Measurements from ENCODE around the gene B3GAT1. TPM values are rescaled to one million over a fixed set of nuclear protein-coding genes. Genes with fewer than 3 reads are reported as not detected.

B3GAT1 gene
- total RNA-seq, 4 donors from 2014 or later: 0.40 to 0.76 TPM; not detected in 2

GRCh38 chr11:134359646-134360045 is 52.4 kb downstream of the B3GAT1 start:
- no peaks in the 10 kb centered on the region for H3K9me3 ChIP-seq
- H3K27ac ChIP-seq: no peak overlapping the region
- intact Hi-C loops (cut with DNase I; ENCODE audit: low total_unique reads): no loop called here
- no peak overlapping the region for H3K4me3 ChIP-seq
- H3K27me3 ChIP-seq: no peaks in the 10 kb centered on the region
- H3K4me1 ChIP-seq: no peaks in the 10 kb centered on the region
- DNase-seq: no peak
- TF ChIP-seq, protein P1, sequence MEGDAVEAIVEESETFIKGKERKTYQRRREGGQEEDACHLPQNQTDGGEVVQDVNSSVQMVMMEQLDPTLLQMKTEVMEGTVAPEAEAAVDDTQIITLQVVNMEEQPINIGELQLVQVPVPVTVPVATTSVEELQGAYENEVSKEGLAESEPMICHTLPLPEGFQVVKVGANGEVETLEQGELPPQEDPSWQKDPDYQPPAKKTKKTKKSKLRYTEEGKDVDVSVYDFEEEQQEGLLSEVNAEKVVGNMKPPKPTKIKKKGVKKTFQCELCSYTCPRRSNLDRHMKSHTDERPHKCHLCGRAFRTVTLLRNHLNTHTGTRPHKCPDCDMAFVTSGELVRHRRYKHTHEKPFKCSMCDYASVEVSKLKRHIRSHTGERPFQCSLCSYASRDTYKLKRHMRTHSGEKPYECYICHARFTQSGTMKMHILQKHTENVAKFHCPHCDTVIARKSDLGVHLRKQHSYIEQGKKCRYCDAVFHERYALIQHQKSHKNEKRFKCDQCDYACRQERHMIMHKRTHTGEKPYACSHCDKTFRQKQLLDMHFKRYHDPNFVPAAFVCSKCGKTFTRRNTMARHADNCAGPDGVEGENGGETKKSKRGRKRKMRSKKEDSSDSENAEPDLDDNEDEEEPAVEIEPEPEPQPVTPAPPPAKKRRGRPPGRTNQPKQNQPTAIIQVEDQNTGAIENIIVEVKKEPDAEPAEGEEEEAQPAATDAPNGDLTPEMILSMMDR (IDR thresholded peaks at IDR 0.05): no peak
- TF ChIP-seq POLR2A (IDR thresholded peaks at IDR 0.05): no peak
- H3K36me3 ChIP-seq: no peaks in the 10 kb centered on the region

GRCh38 chr11:134358856-134359490 is 53.1 kb downstream of the B3GAT1 start:
- no peaks in the 10 kb centered on the region for H3K36me3 ChIP-seq
- no peak for DNase-seq
- H3K27ac ChIP-seq: no peak overlapping the region
- H3K27me3 ChIP-seq: no peaks in the 10 kb centered on the region
- H3K4me1 ChIP-seq: no peaks in the 10 kb centered on the region
- intact Hi-C loops (cut with DNase I; ENCODE audit: low total_unique reads): no loop called here
- H3K9me3 ChIP-seq: no peaks in the 10 kb centered on the region
- H3K4me3 ChIP-seq: no peak overlapping the region
- TF ChIP-seq POLR2A (IDR thresholded peaks at IDR 0.05): no peak
- TF ChIP-seq, protein P1 (IDR thresholded peaks at IDR 0.05): no peak

- H3K4me1 ChIP-seq: no peaks in the 10 kb centered on the region
- intact Hi-C loops (cut with DNase I; ENCODE audit: low total_unique reads): no loop called here
- no peaks in the 10 kb centered on the region for H3K27me3 ChIP-seq
- DNase-seq: no peak
- H3K27ac ChIP-seq: no peak overlapping the region
- H3K36me3 ChIP-seq: no peaks in the 10 kb centered on the region
- no peak overlapping the region for H3K4me3 ChIP-seq
- TF ChIP-seq, protein P1 (IDR thresholded peaks at IDR 0.05): no peak
- no peak for TF ChIP-seq POLR2A (IDR thresholded peaks at IDR 0.05)
- H3K9me3 ChIP-seq: no peaks in the 10 kb centered on the region
Observed at GRCh38 chr11:134358165-134358855, 53.7 kb downstream of the B3GAT1 start.

DNA sequence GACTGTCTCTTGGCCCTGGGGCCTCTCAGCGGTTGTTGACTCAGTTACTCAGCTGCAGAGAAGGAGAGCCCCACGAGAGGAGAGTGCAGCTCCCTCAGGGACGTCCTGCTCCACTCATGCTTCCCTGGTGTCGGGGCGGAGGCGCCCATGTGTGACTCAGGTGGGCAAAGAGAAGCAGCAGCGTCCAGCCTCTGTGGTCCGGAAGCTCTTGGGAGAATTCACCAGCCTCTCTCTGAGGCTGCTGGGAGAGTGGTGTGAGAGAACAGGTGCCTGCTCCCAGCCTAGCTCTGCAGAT is 54.5 kb downstream of the B3GAT1 start:
- DNase-seq: no peak
- Histone ChIP-seq H3K36me3 (no peaks in the 10 kb centered on the region), H3K9me3 (no peaks in the 10 kb centered on the region), H3K27ac (no peak overlapping the region), H3K4me3 (no peak overlapping the region), H3K4me1 (no peaks in the 10 kb centered on the region), H3K27me3 (no peaks in the 10 kb centered on the region)
- no peak for TF ChIP-seq POLR2A (IDR thresholded peaks at IDR 0.05)
- TF ChIP-seq, protein P1 (IDR thresholded peaks at IDR 0.05): no peak
- intact Hi-C loops (cut with DNase I; ENCODE audit: low total_unique reads): no loop called here

- DNase-seq: no peak
- Histone ChIP-seq H3K27me3 (no peaks in the 10 kb centered on the region), H3K4me1 (no peaks in the 10 kb centered on the region), H3K36me3 (no peaks in the 10 kb centered on the region), H3K4me3 (no peak overlapping the region), H3K27ac (peak overlapping the region; percentile 70 to 92), H3K9me3 (no peaks in the 10 kb centered on the region)
- intact Hi-C loops (cut with DNase I; ENCODE audit: low total_unique reads): no loop called here
- TF ChIP-seq, protein P1 (IDR thresholded peaks at IDR 0.05): no peak
- TF ChIP-seq POLR2A (IDR thresholded peaks at IDR 0.05): no peak
Observed at GRCh38 chr11:134356656-134357544, 55.1 kb downstream of the B3GAT1 start.
